H9 (cell line): ENCODE measurements around the gene TMEM204. TPM values are rescaled to one million over a fixed set of nuclear protein-coding genes. Genes with fewer than 3 reads are reported as not detected.

Experiments used
- DNase-seq: peaks from one replicate; pipeline ENCODE4 v3.0.0-alpha.2; 2017
- H2AFZ ChIP-seq: one replicate; pipeline ENCODE4 v1.6.1; 2013; ENCODE audit warnings: mild to moderate bottlenecking, low read length, control low read depth, moderate library complexity
- H2AK5ac ChIP-seq: 2 replicates; pipeline ENCODE4 v1.6.1; 2013; ENCODE audit warnings: low read length, control low read depth, mixed read lengths; ENCODE audit not compliant: insufficient read length
- H2BK120ac ChIP-seq: one replicate; pipeline ENCODE4 v1.6.1; 2013; ENCODE audit warnings: low read depth, mild to moderate bottlenecking, low read length, control low read depth, inconsistent platforms; ENCODE audit not compliant: poor library complexity, severe bottlenecking
- H2BK12ac ChIP-seq: 2 replicates; pipeline ENCODE4 v1.6.1; 2013; ENCODE audit warnings: low read length, control low read depth, mixed read lengths, low read depth; ENCODE audit not compliant: insufficient read length
- H2BK15ac ChIP-seq: 2 replicates; pipeline ENCODE4 v1.6.1; 2013; ENCODE audit warnings: low read depth, low read length, control low read depth
- H2BK20ac ChIP-seq: one replicate; pipeline ENCODE4 v1.6.1; 2013; ENCODE audit warnings: low read depth, mild to moderate bottlenecking, low read length, control low read depth, inconsistent platforms; ENCODE audit not compliant: poor library complexity, severe bottlenecking
- H2BK5ac ChIP-seq: 2 replicates; pipeline ENCODE4 v1.6.1; 2013; ENCODE audit warnings: low read length, control low read depth, mixed read lengths; ENCODE audit not compliant: insufficient read length
- H3K14ac ChIP-seq: 2 replicates; pipeline ENCODE4 v1.6.1; 2013; ENCODE audit warnings: low read length, control low read depth; ENCODE audit not compliant: insufficient read depth
- H3K18ac ChIP-seq: 2 replicates; pipeline ENCODE4 v1.6.1; 2013; ENCODE audit warnings: low read depth, mild to moderate bottlenecking, mixed read lengths, low read length, control low read depth; ENCODE audit not compliant: insufficient read length
- H3K23ac ChIP-seq: 2 replicates; pipeline ENCODE4 v1.6.1; 2013; ENCODE audit warnings: low read length, control low read depth, mixed read lengths, low read depth; ENCODE audit not compliant: insufficient read length
- H3K23me2 ChIP-seq: 2 replicates; pipeline ENCODE4 v1.6.1; 2013; ENCODE audit warnings: low read depth, mild to moderate bottlenecking, mixed read lengths, low read length, control low read depth; ENCODE audit not compliant: insufficient read length, poor library complexity, severe bottlenecking
- H3K27ac ChIP-seq: 2 replicates; pipeline ENCODE4 v1.5.1; 2013; ENCODE audit warnings: low read length, control low read depth, mixed read lengths, low read depth; ENCODE audit not compliant: insufficient read length
- H3K27me3 ChIP-seq: 2 replicates; pipeline ENCODE4 v1.6.1; 2013; ENCODE audit warnings: low read length, control low read depth, inconsistent platforms; ENCODE audit not compliant: insufficient read depth
- H3K4ac ChIP-seq: 2 replicates; pipeline ENCODE4 v1.6.1; 2013; ENCODE audit warnings: low read depth, mild to moderate bottlenecking, control low read depth, inconsistent platforms, low read length, moderate library complexity
- H3K4me1 ChIP-seq: 2 replicates; pipeline ENCODE4 v1.6.1; 2013; ENCODE audit warnings: low read length, control low read depth, inconsistent platforms; ENCODE audit not compliant: insufficient read depth
- H3K4me2 ChIP-seq: 2 replicates; pipeline ENCODE4 v1.6.1; 2013; ENCODE audit warnings: low read length, control low read depth, mixed read lengths; ENCODE audit not compliant: insufficient read length, insufficient read depth
- H3K56ac ChIP-seq: 2 replicates; pipeline ENCODE4 v1.6.1; 2013; ENCODE audit warnings: low read depth, mild to moderate bottlenecking, mixed read lengths, low read length, control low read depth; ENCODE audit not compliant: insufficient read length
- H3K79me1 ChIP-seq: 2 replicates; pipeline ENCODE4 v1.6.1; 2013; ENCODE audit warnings: low read depth, mild to moderate bottlenecking, moderate library complexity, low read length, control low read depth, inconsistent platforms; ENCODE audit not compliant: insufficient read depth, poor library complexity, severe bottlenecking
- H3K79me2 ChIP-seq: 2 replicates; pipeline ENCODE4 v1.6.1; 2013; ENCODE audit warnings: low read length, control low read depth, inconsistent platforms; ENCODE audit not compliant: insufficient read depth
- H3K9ac ChIP-seq: 2 replicates; pipeline ENCODE4 v1.6.1; 2013; ENCODE audit warnings: low read length, control low read depth, mixed read lengths; ENCODE audit not compliant: insufficient read length; ENCODE audit errors: extremely low read depth
- H3K9me3 ChIP-seq: one replicate; pipeline ENCODE4 v1.6.1; 2013; ENCODE audit warnings: low read depth, low read length, inconsistent platforms; ENCODE audit not compliant: control insufficient read depth
- H3T11ph ChIP-seq: one replicate; pipeline ENCODE4 v1.6.1; 2013; ENCODE audit warnings: mild to moderate bottlenecking, low read length, control low read depth, inconsistent platforms
- H4K20me1 ChIP-seq: one replicate; pipeline ENCODE4 v1.6.1; 2013; ENCODE audit not compliant: control insufficient read depth, insufficient read length, insufficient read depth
- H4K5ac ChIP-seq: 2 replicates; pipeline ENCODE4 v1.6.1; 2013; ENCODE audit warnings: low read depth, mild to moderate bottlenecking, mixed read lengths, low read length, control low read depth; ENCODE audit not compliant: insufficient read length
- H4K8ac ChIP-seq: replicated peaks from 2 replicates; pipeline ENCODE4 v1.6.1; 2013; ENCODE audit warnings: low read length, control low read depth, mixed read lengths, low read depth; ENCODE audit not compliant: insufficient read length
- H4K91ac ChIP-seq: 2 replicates; pipeline ENCODE4 v1.6.1; 2013; ENCODE audit warnings: low read depth, mild to moderate bottlenecking, moderate library complexity, mixed read lengths, low read length, control low read depth; ENCODE audit not compliant: insufficient read length
- H3K27ac Mint-ChIP-seq, 3 experiments: 2 replicates in 2 of 3; 3 replicates in 1 of 3; pipeline ENCODE4 v1.8.0; 2020 to 2021; ENCODE audit warnings: mixed read lengths in 3 of 3, mild to moderate bottlenecking in 1 of 3, moderate library complexity in 1 of 3
- H3K27me3 Mint-ChIP-seq: 2 replicates; pipeline ENCODE4 v1.8.0; 2021; ENCODE audit warnings: low read depth, mild to moderate bottlenecking, moderate library complexity, mixed read lengths
- H3K36me3 Mint-ChIP-seq, 3 experiments: 2 replicates in 2 of 3; 3 replicates in 1 of 3; pipeline ENCODE4 v1.8.0; 2020 to 2021; ENCODE audit warnings: low read depth in 3 of 3, mixed read lengths in 3 of 3; ENCODE audit not compliant: insufficient read depth in 1 of 3
- H3K4me1 Mint-ChIP-seq, 2 experiments: 2 replicates each; pipeline ENCODE4 v1.8.0; 2020; ENCODE audit warnings: mixed read lengths in 2 of 2
- H3K4me3 Mint-ChIP-seq, 2 experiments: 2 replicates in 1 of 2; 3 replicates in 1 of 2; pipeline ENCODE4 v1.8.0; 2020 to 2021; ENCODE audit warnings: mild to moderate bottlenecking in 2 of 2, mixed read lengths in 2 of 2, moderate library complexity in 1 of 2
- H3K9me3 Mint-ChIP-seq, 2 experiments: 2 replicates in 1 of 2; 3 replicates in 1 of 2; pipeline ENCODE4 v1.8.0; 2020; ENCODE audit warnings: mild to moderate bottlenecking in 2 of 2, mixed read lengths in 2 of 2, moderate library complexity in 1 of 2
- CTCF ChIP-seq: fragments of 200-600 bp; sonication (generic); conservative IDR thresholded peaks from 3 replicates; pipeline ENCODE4 v1.8.0; 2021; ENCODE audit warnings: antibody characterized with exemption, mild to moderate bottlenecking
- WGBS: extraction: QIAGEN DNeasy Blood & Tissue Kit; methylation state at CpG from one replicate; pipeline ENCODE4 v1.1.7; 2013; ENCODE audit warnings: missing lambda C conversion rate, low lambda C conversion rate, mixed read lengths; ENCODE audit not compliant: insufficient read length; ENCODE audit errors: extremely low coverage; 5-methylcytosine and 5-hydroxymethylcytosine counted together
- total RNA-seq: library from RNA; stranded (reverse); gene quantifications from 2 replicates; pipeline ENCODE4 v1.2.1, GENCODE V29; 2021

The TMEM204 gene
- total RNA-seq, 1 experiment from 2014 or later, result not detected

GRCh38 chr16:1531638-1531910 is 1.9 kb upstream of the TMEM204 start:
- Histone ChIP-seq H3T11ph (no peak overlapping the region), H3K18ac (no peak overlapping the region), H3K27me3 (no peaks in the 10 kb centered on the region; the same call in 1 of the 2 replicates), H4K91ac (no peak overlapping the region), H3K27ac (no peak overlapping the region), H3K23me2 (no peaks in the 10 kb centered on the region), H3K23ac (no peak overlapping the region), H4K20me1 (no peaks in the 10 kb centered on the region), H3K79me2 (no peaks in the 10 kb centered on the region), H3K9me3 (no peaks in the 10 kb centered on the region), H2BK5ac (no peak overlapping the region), H3K4ac (no peak overlapping the region), H2BK15ac (no peak overlapping the region), H2AK5ac (no peak overlapping the region), H2AFZ (no peak overlapping the region), H3K14ac (no peak overlapping the region), H3K4me1 (no peaks in the 10 kb centered on the region), H3K56ac (no peak overlapping the region), H2BK120ac (no peak overlapping the region), H2BK12ac (no peak overlapping the region), H2BK20ac (no peak overlapping the region), H3K9ac (no peak overlapping the region), H3K79me1 (no peaks in the 10 kb centered on the region), H3K4me2 (no peak overlapping the region), H4K5ac (no peak overlapping the region), H4K8ac (no peak overlapping the region)
- no CpG with 5 or more reads among the region's 14 CpGs for WGBS
- no peaks in the 10 kb centered on the region for H3K36me3 Mint-ChIP-seq
- no peaks in the 10 kb centered on the region; a peak in 1 of 4 replicates for H3K4me1 Mint-ChIP-seq
- H3K27me3 Mint-ChIP-seq, result no peaks in the 10 kb centered on the region
- H3K9me3 Mint-ChIP-seq, result no peaks in the 10 kb centered on the region
- no peak overlapping the region for H3K27ac Mint-ChIP-seq
- DNase-seq, result no peak
- TF ChIP-seq CTCF, result no peak
- no peak overlapping the region for H3K4me3 Mint-ChIP-seq
